H1 (cell line): ENCODE measurements around the gene RTN4RL1.

Source experiments
- CHD2 ChIP-seq: IDR thresholded peaks from 2 replicates; pipeline ENCODE4 v1.6.1; 2012; ENCODE audit warnings: low read length, improper control_type of control experiment
- CTCF ChIP-seq, 3 experiments: IDR thresholded peaks; 1 replicate in 2 of 3; 2 replicates in 1 of 3; pipeline versions ENCODE4 v1.5.1 to v1.6.1; 2011; ENCODE audit warnings: low read length in 3 of 3, mild to moderate bottlenecking in 3 of 3, inconsistent platforms in 2 of 3, low read depth in 1 of 3, moderate library complexity in 1 of 3; ENCODE audit not compliant: insufficient read depth in 1 of 3; ENCODE audit errors: control extremely low read depth in 1 of 3
- EZH2 ChIP-seq: fragments of 200-600 bp; sonication (generic); IDR thresholded peaks from 2 replicates; pipeline ENCODE4 v1.7.1; 2012; ENCODE audit warnings: low read depth, mild to moderate bottlenecking, moderate library complexity, low read length, inconsistent platforms; ENCODE audit not compliant: severe bottlenecking
- GTF2F1 ChIP-seq: IDR thresholded peaks from 2 replicates; pipeline ENCODE4 v1.6.1; 2012; ENCODE audit warnings: low read depth, low read length, improper control_type of control experiment, borderline replicate concordance
- MAX ChIP-seq: IDR thresholded peaks from 2 replicates; pipeline ENCODE4 v1.6.1; 2012; ENCODE audit warnings: inconsistent platforms
- POLR2A ChIP-seq, 2 experiments: IDR thresholded peaks; 1 replicate in 1 of 2; 2 replicates in 1 of 2; pipeline ENCODE4 v1.6.1; 2011; ENCODE audit warnings: low read depth in 2 of 2, low read length in 2 of 2, mild to moderate bottlenecking in 2 of 2; ENCODE audit errors: control extremely low read depth in 1 of 2
- RAD21 ChIP-seq, 2 experiments: IDR thresholded peaks in 1 of 2; conservative IDR thresholded peaks in 1 of 2; 2 replicates each; pipeline ENCODE4 v1.6.1; 2011; ENCODE audit warnings: low read depth in 2 of 2, low read length in 2 of 2, improper control_type of control experiment in 1 of 2, inconsistent platforms in 1 of 2, mild to moderate bottlenecking in 1 of 2, moderate library complexity in 1 of 2
- RFX5 ChIP-seq: IDR thresholded peaks from 2 replicates; pipeline ENCODE4 v1.6.1; 2011; ENCODE audit warnings: low read depth, low read length, improper control_type of control experiment, borderline replicate concordance
- SIX5 ChIP-seq: IDR thresholded peaks from 2 replicates; pipeline ENCODE4 v1.6.1; 2011; ENCODE audit warnings: mild to moderate bottlenecking, low read depth, low read length
- TAF1 ChIP-seq: IDR thresholded peaks from 2 replicates; pipeline ENCODE4 v1.6.1; 2011; ENCODE audit warnings: mild to moderate bottlenecking, low read depth, low read length

DNA sequence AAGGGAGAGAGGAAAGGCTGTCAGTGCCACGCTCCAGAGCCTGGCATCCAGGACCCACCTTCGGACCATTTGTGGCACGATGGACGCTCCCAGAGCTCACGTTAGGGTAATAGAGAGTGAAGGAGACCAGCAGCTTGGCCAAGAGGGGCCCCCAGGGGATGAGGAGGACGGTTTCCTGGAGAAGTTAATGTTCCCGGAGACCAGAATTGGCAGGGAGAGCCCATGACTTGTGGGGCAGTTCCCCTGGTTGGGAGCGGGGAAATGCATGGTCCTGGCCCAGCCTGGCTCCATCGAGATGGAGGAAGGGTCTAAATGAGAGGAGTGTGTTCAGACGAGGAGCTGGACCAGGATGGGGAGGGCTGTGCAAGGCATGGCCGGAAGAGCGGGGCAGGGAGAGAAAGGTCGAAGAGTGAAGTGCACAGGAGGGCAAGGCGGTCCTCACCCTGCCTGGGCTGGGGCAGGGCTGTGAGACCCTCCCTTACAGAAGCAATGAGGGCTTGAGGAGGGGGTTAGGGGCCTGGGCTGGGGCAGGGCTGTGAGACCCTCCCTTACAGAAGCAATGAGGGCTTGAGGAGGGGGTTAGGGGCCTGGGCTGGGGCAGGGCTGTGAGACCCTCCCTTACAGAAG, 26.9 kb upstream of the RTN4RL1 start:
- TF ChIP-seq RAD21 (IDR thresholded peaks at IDR 0.05 in 1 of 2, conservative IDR thresholded peaks at IDR 0.05 in 1 of 2; ENCODE audit: low read depth in 2 of 2, low read length in 2 of 2) (no peak), SIX5 (no peak), TAF1 (no peak), POLR2A (IDR thresholded peaks at IDR 0.05; ENCODE audit: control extremely low read depth in 1 of 2, low read depth in 2 of 2, low read length in 2 of 2) (no peak), MAX (no peak), GTF2F1 (no peak), CHD2 (no peak), CTCF (IDR thresholded peaks at IDR 0.05; ENCODE audit: control extremely low read depth in 1 of 3, insufficient read depth in 1 of 3, low read depth in 1 of 3, low read length in 3 of 3) (no peak), RFX5 (no peak), EZH2 (peak; percentile 34)
